ENCODE results near the gene CFDP1.

DNA sequence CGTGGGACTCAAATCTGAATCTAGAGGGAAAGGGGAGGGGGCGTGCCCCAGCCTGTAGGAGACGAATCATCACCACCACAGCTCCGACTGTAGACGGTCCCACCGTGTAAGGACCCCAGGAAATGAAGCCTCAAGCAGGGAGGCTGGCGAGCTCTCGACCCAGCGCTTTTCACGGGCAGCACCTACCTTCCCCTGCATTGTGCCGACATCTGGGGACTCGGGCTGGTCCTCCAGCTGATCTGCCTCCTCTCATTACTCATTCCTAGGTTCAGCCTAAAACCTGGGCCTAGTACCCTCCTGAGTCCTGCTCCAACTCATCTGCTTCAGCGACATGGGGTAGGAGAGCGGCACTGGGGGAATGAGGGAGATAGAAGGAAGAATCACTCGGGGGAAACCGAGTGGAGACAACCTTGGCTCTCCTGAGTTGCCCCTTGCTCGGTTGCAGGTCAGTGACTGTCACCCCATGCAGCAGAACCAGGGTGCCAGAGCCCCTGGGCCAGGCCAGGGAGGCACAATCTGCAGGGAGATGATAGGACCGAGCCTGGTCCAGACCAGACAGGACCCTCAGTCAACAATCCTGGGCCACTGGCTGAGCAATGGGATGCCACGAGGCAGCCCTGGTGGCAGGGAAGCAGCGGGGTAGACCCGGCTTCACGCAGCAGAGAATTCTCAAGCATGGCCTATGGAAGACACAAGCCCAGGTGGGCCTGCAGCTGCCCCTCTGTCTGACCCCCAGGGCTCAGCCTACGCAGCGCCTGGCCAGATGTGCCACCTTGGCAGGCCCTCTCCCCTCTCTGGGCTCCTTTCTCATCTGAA lies 181.0 kb downstream of the CFDP1 start:
- TF ChIP-seq, protein P1, sequence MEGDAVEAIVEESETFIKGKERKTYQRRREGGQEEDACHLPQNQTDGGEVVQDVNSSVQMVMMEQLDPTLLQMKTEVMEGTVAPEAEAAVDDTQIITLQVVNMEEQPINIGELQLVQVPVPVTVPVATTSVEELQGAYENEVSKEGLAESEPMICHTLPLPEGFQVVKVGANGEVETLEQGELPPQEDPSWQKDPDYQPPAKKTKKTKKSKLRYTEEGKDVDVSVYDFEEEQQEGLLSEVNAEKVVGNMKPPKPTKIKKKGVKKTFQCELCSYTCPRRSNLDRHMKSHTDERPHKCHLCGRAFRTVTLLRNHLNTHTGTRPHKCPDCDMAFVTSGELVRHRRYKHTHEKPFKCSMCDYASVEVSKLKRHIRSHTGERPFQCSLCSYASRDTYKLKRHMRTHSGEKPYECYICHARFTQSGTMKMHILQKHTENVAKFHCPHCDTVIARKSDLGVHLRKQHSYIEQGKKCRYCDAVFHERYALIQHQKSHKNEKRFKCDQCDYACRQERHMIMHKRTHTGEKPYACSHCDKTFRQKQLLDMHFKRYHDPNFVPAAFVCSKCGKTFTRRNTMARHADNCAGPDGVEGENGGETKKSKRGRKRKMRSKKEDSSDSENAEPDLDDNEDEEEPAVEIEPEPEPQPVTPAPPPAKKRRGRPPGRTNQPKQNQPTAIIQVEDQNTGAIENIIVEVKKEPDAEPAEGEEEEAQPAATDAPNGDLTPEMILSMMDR (conservative IDR thresholded peaks at IDR 0.05 in 1 of 2, IDR thresholded peaks at IDR 0.05 in 1 of 2; ENCODE audit: low read depth in 1 of 2, low read length in 2 of 2), result no peak
- no peak for TF ChIP-seq EZH2 (IDR thresholded peaks at IDR 0.05; ENCODE audit: low read length, missing control alignments)

Measured in fibroblast of lung (primary cell).